Adrenal gland (tissue), 12 donors: ENCODE data around the gene AGPAT1. TPM values are rescaled to one million over a fixed set of nuclear protein-coding genes. Genes with fewer than 3 reads are reported as not detected.
A peak's percentile ranks its signal among the peaks of the same experiment; 100 is the strongest.

Source experiments
- DNase-seq, 7 donors: peaks; one replicate each; pipeline ENCODE4 v3.0.0-alpha.2; 2019 to 2020
- H3K27ac ChIP-seq, 5 donors: fragments of 200-600 bp; sonication (generic) in 4 of 5; 1 replicate in 3 of 5; 2 replicates in 2 of 5; pipeline versions ENCODE4 v1.5.1 to v1.8.0; 2016 to 2020; ENCODE audit warnings: mild to moderate bottlenecking in 1 of 5
- H3K27me3 ChIP-seq: fragments of 200-600 bp; 2 replicates; pipeline ENCODE4 v1.8.0; 2021
- H3K36me3 ChIP-seq, 2 donors: fragments of 200-600 bp; replicated peaks in 1 of 2; 1 replicate in 1 of 2; 2 replicates in 1 of 2; pipeline versions ENCODE4 v1.5.1 to v1.8.0; 2018 to 2022
- H3K4me1 ChIP-seq, 2 donors: fragments of 200-600 bp; replicated peaks in 1 of 2; 1 replicate in 1 of 2; 2 replicates in 1 of 2; pipeline versions ENCODE4 v1.5.1 to v1.8.0; 2018 to 2021
- H3K4me3 ChIP-seq, 4 donors: fragments of 200-600 bp; sonication (generic) in 3 of 4; one replicate each; pipeline ENCODE4 v1.5.1; 2016 to 2018
- H3K9me3 ChIP-seq, 3 donors: fragments of 200-600 bp; sonication (generic) in 1 of 3; replicated peaks in 1 of 3; 1 replicate in 2 of 3; 2 replicates in 1 of 3; pipeline versions ENCODE4 v1.5.1 to v1.8.0; 2016 to 2021
- POLR2A ChIP-seq, 2 donors: fragments of 450-650 bp; IDR thresholded peaks; one replicate each; pipeline ENCODE4 v1.6.1; 2017; ENCODE audit warnings: antibody characterized with exemption in 2 of 2, mild to moderate bottlenecking in 2 of 2, moderate library complexity in 1 of 2
- WGBS, 4 donors: extraction: QIAGEN DNeasy Blood & Tissue Kit in 2 of 4; methylation state at CpG; one replicate each; pipeline versions ENCODE4 v1.1.5 to v1.1.7; 2013 to 2017; 5-methylcytosine and 5-hydroxymethylcytosine counted together
- intact Hi-C, 2 donors: fragments of 100-400 bp; cut with DNase I; formaldehyde crosslinking; loops; one replicate each; pipeline versions ENCODE4 v1.14.1 to v1.15.0; 2022 to 2023
- polyA plus RNA-seq, 3 donors: library from polyadenylated mRNA; stranded (reverse); fragments of 200-250 nt in 2 of 3; fragments of 350-450 nt in 1 of 3; fragmentation: Illumina TruSeq in 1 of 3; extraction: RNeasy Lipid Tissue Mini Kit (QIAGEN cat#74804) in 1 of 3; gene quantifications; one replicate each; pipeline ENCODE4 v1.2.3, GENCODE V29; 2013 to 2014
- total RNA-seq, 9 donors: library from RNA; depleted of rRNA in 4 of 9; stranded (reverse); fragments of >200 nt in 4 of 9; fragments of 120-200 nt in 1 of 9; fragmentation: NEBNext Ultra II Directional in 1 of 9; extraction: Animal tissue kit (Norgen Biotek cat#: 25700) in 1 of 9; gene quantifications; one replicate each; pipeline versions ENCODE4 v1.1.0 to v1.2.4, GENCODE V29; 2013 to 2023
- TF ChIP-seq, protein P1 (sequence below), 6 experiments: fragments of 450-650 bp in 4 of 6; fragments of 200-600 bp in 2 of 6; sonication (generic) in 1 of 6; IDR thresholded peaks; 1 replicate in 5 of 6; 2 replicates in 1 of 6; pipeline versions ENCODE4 v1.5.1 to v1.8.0; 2016 to 2021; ENCODE audit warnings: antibody characterized with exemption in 6 of 6, mild to moderate bottlenecking in 2 of 6, moderate library complexity in 1 of 6
- donor health status: healthy with polysubstance abuse.
- donor health status: Bipolar disorder and iron deficiency.
- donor health status: DM: yes; HTN: yes; CAD: no.
- donor health status: DM: no; HTN: no; CAD: no.
- donor health status: DM: no; HTN: no; CAD: no.
- donor health status: DM: yes; HTN: yes; CAD: no.

Gene AGPAT1
- total and polyA plus RNA-seq, 12 donors: 51.9 to 91.9 (median 68.5) TPM

DNA sequence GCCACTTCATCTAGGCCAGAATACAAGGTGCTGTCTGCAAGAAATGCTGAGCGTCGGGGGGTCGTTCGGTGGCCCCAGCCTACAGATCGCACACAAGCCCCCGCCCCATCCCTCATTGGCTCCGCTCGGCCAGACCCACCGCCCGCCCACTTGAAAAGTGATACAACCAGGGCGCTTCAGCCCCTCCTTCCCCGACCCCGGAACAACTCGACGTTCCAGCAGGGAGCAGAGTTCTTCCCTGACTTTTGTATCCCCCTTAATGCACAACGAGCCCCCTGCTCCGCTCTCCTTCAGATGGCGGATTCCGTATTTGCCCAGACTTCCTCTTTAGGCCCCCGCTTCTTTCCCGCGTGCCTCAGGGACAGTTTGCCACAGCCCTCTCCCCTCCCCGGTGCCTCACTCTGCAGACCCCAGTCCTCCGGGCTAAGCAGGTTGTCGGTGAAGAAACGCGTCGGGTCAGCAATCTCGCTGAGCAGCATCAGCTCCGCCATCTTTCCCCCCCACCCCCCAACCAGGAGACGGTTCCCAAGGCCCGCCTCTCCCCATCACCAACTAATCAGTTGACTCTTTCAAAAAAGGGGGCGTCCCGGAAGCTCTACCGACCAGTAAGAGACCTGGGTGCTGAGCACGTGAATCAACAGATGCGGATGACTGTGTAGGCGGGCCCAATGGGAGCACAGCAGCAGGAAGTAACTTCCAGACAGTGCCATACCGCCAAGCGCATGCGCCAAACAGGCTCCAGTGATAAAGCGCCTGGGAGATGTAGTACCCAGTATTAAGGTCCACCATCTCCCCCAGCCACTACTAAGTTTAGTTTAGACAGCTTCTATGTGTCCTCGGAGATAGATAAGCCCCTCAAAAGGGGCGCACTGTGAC, 47.9 kb downstream of the AGPAT1 start, which contains the start of gene ATF6B:
Gene ATF6B (minus strand): TSS at position 530 of the 876 bp plus-strand sequence. CDS start 39 bp downstream, at position 491.
- 0 to 1% (median 1%) methylated on average over 29 to 44 of the region's 44 CpGs for WGBS, 4 donors
- TF ChIP-seq POLR2A (IDR thresholded peaks at IDR 0.05): peak; percentile 28 to 65
- TF ChIP-seq, protein P1, sequence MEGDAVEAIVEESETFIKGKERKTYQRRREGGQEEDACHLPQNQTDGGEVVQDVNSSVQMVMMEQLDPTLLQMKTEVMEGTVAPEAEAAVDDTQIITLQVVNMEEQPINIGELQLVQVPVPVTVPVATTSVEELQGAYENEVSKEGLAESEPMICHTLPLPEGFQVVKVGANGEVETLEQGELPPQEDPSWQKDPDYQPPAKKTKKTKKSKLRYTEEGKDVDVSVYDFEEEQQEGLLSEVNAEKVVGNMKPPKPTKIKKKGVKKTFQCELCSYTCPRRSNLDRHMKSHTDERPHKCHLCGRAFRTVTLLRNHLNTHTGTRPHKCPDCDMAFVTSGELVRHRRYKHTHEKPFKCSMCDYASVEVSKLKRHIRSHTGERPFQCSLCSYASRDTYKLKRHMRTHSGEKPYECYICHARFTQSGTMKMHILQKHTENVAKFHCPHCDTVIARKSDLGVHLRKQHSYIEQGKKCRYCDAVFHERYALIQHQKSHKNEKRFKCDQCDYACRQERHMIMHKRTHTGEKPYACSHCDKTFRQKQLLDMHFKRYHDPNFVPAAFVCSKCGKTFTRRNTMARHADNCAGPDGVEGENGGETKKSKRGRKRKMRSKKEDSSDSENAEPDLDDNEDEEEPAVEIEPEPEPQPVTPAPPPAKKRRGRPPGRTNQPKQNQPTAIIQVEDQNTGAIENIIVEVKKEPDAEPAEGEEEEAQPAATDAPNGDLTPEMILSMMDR (IDR thresholded peaks at IDR 0.05): no peak
- peak; percentile 97 to 100 (median 100) for DNase-seq
- Histone ChIP-seq H3K4me3 (peak within 1 kb of the TSS; percentile 54 to 100 (median 92)), H3K27ac (peak within 1 kb of the TSS; percentile 74 to 94 (median 88)), H3K9me3 (no peaks in the 10 kb centered on the region), H3K36me3 (peaks cover 0 to 32% of the 10 kb centered on the region in 2 donors), H3K4me1 (peaks cover 20 to 29% of the 10 kb centered on the region in 2 donors), H3K27me3 (no peaks in the 10 kb centered on the region)
- intact Hi-C loops: no loop called here

DNA sequence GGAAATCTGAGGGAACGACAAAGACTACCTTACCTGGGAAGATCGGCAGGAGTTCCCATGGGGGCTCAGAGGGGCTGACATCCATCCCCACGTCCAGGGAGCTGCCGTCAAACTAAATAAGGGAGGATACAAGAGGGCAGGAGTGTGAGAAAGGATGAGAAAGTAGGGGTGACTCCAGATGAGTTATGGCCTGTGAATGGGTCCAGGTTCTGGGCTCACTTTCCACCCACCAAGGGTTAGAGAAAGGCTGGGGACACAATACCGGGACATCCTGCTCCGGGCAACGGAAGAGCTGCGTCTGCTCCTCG, 48.5 kb downstream of the AGPAT1 start:
- H3K9me3 ChIP-seq: no peaks in the 10 kb centered on the region
- H3K36me3 ChIP-seq: peaks cover 0 to 34% of the 10 kb centered on the region in 2 donors
- intact Hi-C loops: no loop called here
- peaks cover 20 to 29% of the 10 kb centered on the region in 2 donors for H3K4me1 ChIP-seq
- peak overlapping the region in 3 of 4 donors; percentile 88 to 100 (median 96) for H3K4me3 ChIP-seq
- no peak for TF ChIP-seq POLR2A (IDR thresholded peaks at IDR 0.05)
- TF ChIP-seq, protein P1 (IDR thresholded peaks at IDR 0.05): no peak
- 2 to 7% (median 4%) methylated on average over 6 to 9 of the region's 9 CpGs for WGBS, 4 donors
- no peak for DNase-seq
- no peaks in the 10 kb centered on the region for H3K27me3 ChIP-seq
- H3K27ac ChIP-seq: peak overlapping the region in 2 of 5 donors; percentile 79 to 94

DNA sequence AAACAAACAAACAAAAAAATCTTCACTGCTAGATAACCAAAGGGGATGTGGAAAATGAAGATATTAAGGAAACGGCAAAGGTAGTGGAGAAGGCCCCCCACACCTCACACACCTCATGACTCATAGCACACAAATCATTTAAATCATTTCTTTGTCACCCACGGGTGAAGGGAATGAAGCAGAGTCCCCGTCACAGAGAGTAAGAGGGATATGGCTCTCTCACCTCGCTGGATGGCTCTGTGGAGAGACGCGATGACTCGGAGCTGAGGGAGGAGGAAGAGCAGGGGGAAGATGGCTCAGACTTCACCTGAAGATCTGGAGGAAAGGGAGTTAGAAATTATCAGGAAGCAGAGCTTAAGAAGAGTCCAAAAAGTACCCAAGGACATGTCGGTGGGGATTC, 49.0 kb downstream of the AGPAT1 start:
- Histone ChIP-seq H3K36me3 (peaks cover 0 to 38% of the 10 kb centered on the region in 2 donors), H3K4me1 (peaks cover 20 to 29% of the 10 kb centered on the region in 2 donors), H3K4me3 (peak overlapping the region in 1 of 4 donors; percentile 96), H3K27me3 (no peaks in the 10 kb centered on the region), H3K27ac (no peak overlapping the region), H3K9me3 (no peaks in the 10 kb centered on the region)
- intact Hi-C loops: no loop called here
- TF ChIP-seq POLR2A (IDR thresholded peaks at IDR 0.05): no peak
- TF ChIP-seq, protein P1 (IDR thresholded peaks at IDR 0.05): no peak
- DNase-seq: no peak
- 36 to 44% (median 41%) methylated on average over 8 of the region's 8 CpGs for WGBS, 4 donors

DNA sequence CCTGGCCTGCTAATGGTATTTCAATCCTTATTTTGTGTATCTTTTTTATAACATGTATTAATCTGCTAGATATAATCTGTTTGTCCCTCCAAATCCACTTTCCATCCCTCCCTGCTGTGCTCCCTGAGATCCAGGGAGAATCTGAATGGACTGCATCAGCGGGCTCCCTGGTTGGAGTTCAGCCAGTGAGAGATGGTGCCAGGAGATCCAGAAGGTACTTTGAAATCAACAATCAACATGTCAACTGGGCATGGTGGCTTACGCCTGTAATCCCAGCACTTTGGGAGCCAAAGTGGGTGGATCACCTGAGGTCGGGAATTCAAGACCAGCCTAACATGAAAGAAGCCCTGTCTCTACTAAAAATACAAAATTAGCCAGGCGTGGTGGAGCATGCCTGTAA, 52.2 kb downstream of the AGPAT1 start:
- 80 to 92% (median 90%) methylated on average over 4 of the region's 4 CpGs for WGBS, 4 donors
- no peaks in the 10 kb centered on the region for H3K9me3 ChIP-seq
- H3K4me3 ChIP-seq: no peak overlapping the region
- TF ChIP-seq POLR2A (IDR thresholded peaks at IDR 0.05): no peak
- TF ChIP-seq, protein P1 (IDR thresholded peaks at IDR 0.05): no peak
- H3K27ac ChIP-seq: no peak overlapping the region
- intact Hi-C loops: no loop called here
- DNase-seq: no peak
- peaks cover 0 to 67% of the 10 kb centered on the region in 2 donors for H3K36me3 ChIP-seq
- no peaks in the 10 kb centered on the region for H3K27me3 ChIP-seq
- H3K4me1 ChIP-seq: peaks cover 9 to 26% of the 10 kb centered on the region in 2 donors
